IMR-90 (cell line): ENCODE data around the gene IRF4. TPM values are rescaled to one million over a fixed set of nuclear protein-coding genes. Genes with fewer than 3 reads are reported as not detected.

Experiments used
- ATAC-seq: fragments of 200-7000 bp; cut with Tn5 transposase; 2 replicates; pipeline ENCODE4 v1.9.1; 2020; ENCODE audit warnings: low read depth, mild to moderate bottlenecking, moderate library complexity
- BruUV-seq: library from RNA; stranded (reverse); fragments of 400-500 nt; replicated peaks from 2 replicates; lab custom pipeline; 2021; lab: Mats Ljungman, UMichigan
- CTCF ChIA-PET: fragments of 300-600 bp; formaldehyde crosslinking; extraction: SDS; loops from one replicate; lab custom pipeline; 2021; ENCODE audit warnings: antibody characterized with exemption; lab: Yijun Ruan, JAX
- POLR2A ChIA-PET: fragments of 300-600 bp; sonication (Branson Sonifier 250); formaldehyde crosslinking; loops from one replicate; lab custom pipeline; 2022; ENCODE audit warnings: antibody characterized with exemption; ENCODE audit not compliant: unreplicated experiment; lab: Charles Lee
- DNase-seq: peaks from one replicate; pipeline ENCODE4 v3.0.0; 2013
- H2AFZ ChIP-seq: replicated peaks from 2 replicates; pipeline ENCODE3; 2013; ENCODE audit warnings: low read length, mild to moderate bottlenecking; ENCODE audit not compliant: poor library complexity
- H2AK5ac ChIP-seq: 2 replicates; pipeline ENCODE4 v1.6.1; 2013; ENCODE audit warnings: low read depth, low read length, inconsistent platforms
- H2AK9ac ChIP-seq: replicated peaks from 2 replicates; pipeline ENCODE3; 2013; ENCODE audit warnings: mild to moderate bottlenecking, low read depth, low read length, moderate library complexity; ENCODE audit not compliant: poor library complexity
- H2BK120ac ChIP-seq: 2 replicates; pipeline ENCODE4 v1.6.1; 2013; ENCODE audit warnings: low read depth, low read length, inconsistent platforms
- H2BK15ac ChIP-seq: 3 replicates; pipeline ENCODE4 v1.6.1; 2013; ENCODE audit warnings: low read depth, low read length, inconsistent platforms
- H2BK20ac ChIP-seq: 2 replicates; pipeline ENCODE4 v1.6.1; 2013; ENCODE audit warnings: low read depth, mild to moderate bottlenecking, inconsistent platforms, low read length, moderate library complexity
- H2BK5ac ChIP-seq: 2 replicates; pipeline ENCODE4 v1.6.1; 2013; ENCODE audit warnings: mild to moderate bottlenecking, low read depth, low read length, inconsistent platforms; ENCODE audit not compliant: poor library complexity, severe bottlenecking
- H3K14ac ChIP-seq: replicated peaks from 2 replicates; pipeline ENCODE4 v1.6.1; 2013; ENCODE audit warnings: low read depth, low read length, inconsistent platforms
- H3K18ac ChIP-seq: 2 replicates; pipeline ENCODE4 v1.6.1; 2013; ENCODE audit warnings: low read depth, low read length, control low read depth
- H3K23ac ChIP-seq: 2 replicates; pipeline ENCODE4 v1.6.1; 2013; ENCODE audit warnings: low read depth, low read length, inconsistent platforms
- H3K27ac ChIP-seq: 2 replicates; pipeline ENCODE4 v1.5.1; 2013; ENCODE audit warnings: mild to moderate bottlenecking, control low read depth, low read length; ENCODE audit not compliant: insufficient read depth
- H3K27me3 ChIP-seq: 2 replicates; pipeline ENCODE4 v1.6.1; 2013; ENCODE audit warnings: low read length; ENCODE audit not compliant: control insufficient read depth, insufficient read depth
- H3K36me3 ChIP-seq: 2 replicates; pipeline ENCODE4 v1.6.1; 2013; ENCODE audit warnings: low read length, mixed read lengths; ENCODE audit not compliant: control insufficient read depth, insufficient read depth
- H3K4ac ChIP-seq: 2 replicates; pipeline ENCODE4 v1.6.1; 2013; ENCODE audit warnings: low read depth, low read length, inconsistent platforms
- H3K4me1 ChIP-seq: 2 replicates; pipeline ENCODE4 v1.6.1; 2013; ENCODE audit warnings: low read length, mixed read lengths; ENCODE audit not compliant: control insufficient read depth, insufficient read depth
- H3K4me2 ChIP-seq: 2 replicates; pipeline ENCODE4 v1.6.1; 2013; ENCODE audit warnings: low read depth, mild to moderate bottlenecking, control low read depth, low read length, moderate library complexity
- H3K4me3 ChIP-seq: 2 replicates; pipeline ENCODE4 v1.5.1; 2013; ENCODE audit warnings: low read depth, mild to moderate bottlenecking, control low read depth, low read length, moderate library complexity; ENCODE audit not compliant: insufficient read depth
- H3K56ac ChIP-seq: 2 replicates; pipeline ENCODE4 v1.6.1; 2013; ENCODE audit warnings: low read length, inconsistent platforms; ENCODE audit not compliant: insufficient read depth; ENCODE audit errors: extremely low read depth
- H3K79me1 ChIP-seq, 2 experiments: 2 replicates each; pipeline ENCODE4 v1.6.1; 2013; ENCODE audit warnings: low read length in 2 of 2, inconsistent platforms in 1 of 2, low read depth in 1 of 2
- H3K9ac ChIP-seq: 2 replicates; pipeline ENCODE4 v1.6.1; 2013; ENCODE audit warnings: low read depth, low read length, control low read depth
- H3K9me1 ChIP-seq: 2 replicates; pipeline ENCODE4 v1.6.1; 2013; ENCODE audit warnings: low read length, inconsistent platforms; ENCODE audit not compliant: insufficient read depth
- H3K9me3 ChIP-seq: 2 replicates; pipeline ENCODE4 v1.6.1; 2013; ENCODE audit warnings: low read length; ENCODE audit not compliant: control insufficient read depth, insufficient read depth
- H4K20me1 ChIP-seq: 2 replicates; pipeline ENCODE4 v1.6.1; 2013; ENCODE audit warnings: low read length, inconsistent platforms; ENCODE audit not compliant: insufficient read depth
- H4K5ac ChIP-seq: 2 replicates; pipeline ENCODE4 v1.6.1; 2013; ENCODE audit warnings: mild to moderate bottlenecking, low read depth, low read length, control low read depth
- H4K8ac ChIP-seq, 2 experiments: 2 replicates each; pipeline ENCODE4 v1.6.1; 2013; ENCODE audit warnings: low read depth in 2 of 2, low read length in 2 of 2, control low read depth in 1 of 2, inconsistent platforms in 1 of 2
- H4K91ac ChIP-seq: 2 replicates; pipeline ENCODE4 v1.6.1; 2013; ENCODE audit warnings: low read depth, low read length, inconsistent platforms; ENCODE audit not compliant: insufficient read depth
- BHLHE40 ChIP-seq: fragments of 150-350 bp; IDR thresholded peaks from 2 replicates; pipeline ENCODE4 v1.6.1; 2016; ENCODE audit warnings: mild to moderate bottlenecking, low read depth, low read length
- CEBPB ChIP-seq: IDR thresholded peaks from 2 replicates; pipeline ENCODE4 v1.6.1; 2012; ENCODE audit warnings: low read depth, low read length, improper control_type of control experiment
- CHD1 ChIP-seq: IDR thresholded peaks from 2 replicates; pipeline ENCODE4 v1.6.1; 2012; ENCODE audit warnings: low read depth, low read length, improper control_type of control experiment
- FOS ChIP-seq: fragments of 150-350 bp; IDR thresholded peaks from 2 replicates; pipeline ENCODE4 v1.6.1; 2016; ENCODE audit warnings: low read depth, low read length
- MAFK ChIP-seq: IDR thresholded peaks from 2 replicates; pipeline ENCODE4 v1.6.1; 2012; ENCODE audit warnings: low read depth, low read length, improper control_type of control experiment
- MXI1 ChIP-seq: IDR thresholded peaks from 2 replicates; pipeline ENCODE4 v1.6.1; 2012; ENCODE audit warnings: low read depth, mild to moderate bottlenecking, low read length, moderate library complexity, borderline replicate concordance
- RAD21 ChIP-seq: IDR thresholded peaks from 2 replicates; pipeline ENCODE4 v1.6.1; 2012; ENCODE audit warnings: low read length, improper control_type of control experiment
- RCOR1 ChIP-seq: IDR thresholded peaks from 2 replicates; pipeline ENCODE4 v1.6.1; 2012; ENCODE audit warnings: mild to moderate bottlenecking, low read length, improper control_type of control experiment; ENCODE audit not compliant: insufficient replicate concordance
- SMC3 ChIP-seq: fragments of 150-350 bp; IDR thresholded peaks from 2 replicates; pipeline ENCODE4 v1.6.1; 2016; ENCODE audit warnings: low read depth, mild to moderate bottlenecking, antibody characterized with exemption, low read length, moderate library complexity
- WGBS, 2 experiments: methylation state at CpG; one replicate each; pipeline versions ENCODE4 v1.1.5 to v1.1.7; 2013; ENCODE audit warnings: missing lambda C conversion rate in 2 of 2; ENCODE audit not compliant: insufficient read length in 1 of 2; ENCODE audit errors: extremely low coverage in 2 of 2; 5-methylcytosine and 5-hydroxymethylcytosine counted together
- dilution Hi-C: fragments of 300-500 bp; cut with HindIII; formaldehyde crosslinking; loops from one replicate; pipeline ENCODE4 v1.14.3; 2018; ENCODE audit warnings: low sequenced_read_pairs; ENCODE audit not compliant: unreplicated experiment
- in situ Hi-C: fragments of 300-500 bp; cut with MboI; formaldehyde crosslinking; loops from 3 replicates; pipeline ENCODE4 v1.14.3; 2019; ENCODE audit warnings: low sequenced_read_pairs, inconsistent platforms, mixed read lengths
- intact Hi-C: fragments of 100-400 bp; cut with micrococcal nuclease; formaldehyde crosslinking; loops from 2 replicates; pipeline ENCODE4 v1.10.0; 2022
- polyA plus RNA-seq, 3 experiments: library from polyadenylated mRNA; depleted of rRNA; stranded (reverse); fragments of >200 nt; gene quantifications; 2 replicates each; pipeline ENCODE4 v1.2.3, GENCODE V29; 2012; ENCODE audit warnings: low replicate concordance in 1 of 3
- total RNA-seq: library from RNA; depleted of rRNA; stranded (reverse); fragments of >200 nt; gene quantifications from 2 replicates; pipeline ENCODE4 v1.2.3, GENCODE V29; 2012
- TF ChIP-seq, protein P1 (sequence below): fragments of 150-350 bp; IDR thresholded peaks from 2 replicates; pipeline ENCODE4 v1.6.1; 2017; ENCODE audit warnings: mild to moderate bottlenecking, antibody characterized with exemption, low read length, low read depth
- TF ChIP-seq, protein P2 (sequence below): conservative IDR thresholded peaks from 2 replicates; pipeline ENCODE4 v1.5.1; 2012; ENCODE audit warnings: mild to moderate bottlenecking, low read depth, low read length, improper control_type of control experiment

IRF4 gene
- total and polyA plus RNA-seq, 2 of the 4 experiments (the other 2 are of a cell fraction) = not detected

DNA sequence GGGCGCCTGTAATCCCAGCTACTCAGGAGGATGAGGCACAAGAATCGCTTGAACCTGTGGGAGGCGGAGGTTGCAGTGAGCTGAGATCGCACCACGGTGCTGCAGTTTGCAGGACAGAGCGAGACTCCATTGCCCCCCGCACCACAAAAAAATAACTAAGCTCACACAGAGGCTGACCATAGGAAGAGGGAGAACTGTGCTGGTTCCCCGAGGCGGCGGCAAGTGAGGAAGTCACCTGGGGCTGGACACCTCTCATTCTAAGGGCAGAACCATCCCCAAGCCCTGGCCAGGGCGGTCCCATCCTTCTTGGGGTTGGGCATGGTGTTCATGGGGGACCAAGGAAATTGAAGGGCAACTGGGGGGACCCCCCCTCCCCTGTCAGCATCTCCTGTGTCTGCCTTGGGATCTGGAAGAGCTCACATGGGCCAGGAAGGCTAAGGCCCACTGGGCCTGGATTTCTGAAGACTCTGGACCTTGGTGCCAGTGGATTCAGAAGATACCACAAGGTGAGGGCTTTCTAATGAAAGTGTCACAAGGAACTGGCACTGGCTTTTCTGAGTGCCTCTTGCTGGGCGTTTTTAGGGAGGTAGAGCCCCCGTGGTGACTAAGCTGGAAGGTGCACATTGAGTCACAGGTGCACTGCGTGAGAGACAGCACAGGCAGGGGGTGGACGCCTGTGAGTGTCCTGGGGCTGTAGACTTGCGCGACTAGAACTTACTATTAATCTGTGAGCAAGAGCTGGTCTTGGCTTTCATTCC lies 11.5 kb downstream of the IRF4 start:
- H2AFZ ChIP-seq = no peak overlapping the region
- H2BK120ac ChIP-seq = no peak overlapping the region
- H4K20me1 ChIP-seq = no peaks in the 10 kb centered on the region
- no peak overlapping the region for H2BK20ac ChIP-seq
- no peak overlapping the region for H3K9ac ChIP-seq
- no peak overlapping the region for H3K18ac ChIP-seq
- ATAC-seq (no peak), DNase-seq (no peak)
- no peak overlapping the region for H3K27ac ChIP-seq
- H2AK5ac ChIP-seq = no peak overlapping the region
- H3K27me3 ChIP-seq = peaks cover 42% of the 10 kb centered on the region
- no peak overlapping the region for H2AK9ac ChIP-seq
- H4K5ac ChIP-seq = no peak overlapping the region
- no peaks in the 10 kb centered on the region for H3K79me1 ChIP-seq
- H3K56ac ChIP-seq = no peak overlapping the region
- BruUV-seq = no TSS peak
- POLR2A ChIA-PET = no interaction called here
- H3K4me1 ChIP-seq = no peaks in the 10 kb centered on the region
- dilution Hi-C loops = no loop called here
- H3K9me1 ChIP-seq = no peaks in the 10 kb centered on the region
- no peak overlapping the region for H3K14ac ChIP-seq
- 61% methylated on average over 3 of the region's 17 CpGs; no CpG with 5 or more reads in 1 of the 2 experiments for WGBS, 2 experiments
- CTCF ChIA-PET = no interaction called here
- H3K4ac ChIP-seq = no peak overlapping the region
- H3K4me3 ChIP-seq = no peak overlapping the region
- no peaks in the 10 kb centered on the region for H3K36me3 ChIP-seq
- H4K8ac ChIP-seq = no peak overlapping the region
- TF ChIP-seq MXI1 = no peak
- TF ChIP-seq, protein P1, sequence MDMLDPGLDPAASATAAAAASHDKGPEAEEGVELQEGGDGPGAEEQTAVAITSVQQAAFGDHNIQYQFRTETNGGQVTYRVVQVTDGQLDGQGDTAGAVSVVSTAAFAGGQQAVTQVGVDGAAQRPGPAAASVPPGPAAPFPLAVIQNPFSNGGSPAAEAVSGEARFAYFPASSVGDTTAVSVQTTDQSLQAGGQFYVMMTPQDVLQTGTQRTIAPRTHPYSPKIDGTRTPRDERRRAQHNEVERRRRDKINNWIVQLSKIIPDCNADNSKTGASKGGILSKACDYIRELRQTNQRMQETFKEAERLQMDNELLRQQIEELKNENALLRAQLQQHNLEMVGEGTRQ = no peak
- no peak for TF ChIP-seq RCOR1
- no peak for TF ChIP-seq CEBPB
- TF ChIP-seq, protein P2, sequence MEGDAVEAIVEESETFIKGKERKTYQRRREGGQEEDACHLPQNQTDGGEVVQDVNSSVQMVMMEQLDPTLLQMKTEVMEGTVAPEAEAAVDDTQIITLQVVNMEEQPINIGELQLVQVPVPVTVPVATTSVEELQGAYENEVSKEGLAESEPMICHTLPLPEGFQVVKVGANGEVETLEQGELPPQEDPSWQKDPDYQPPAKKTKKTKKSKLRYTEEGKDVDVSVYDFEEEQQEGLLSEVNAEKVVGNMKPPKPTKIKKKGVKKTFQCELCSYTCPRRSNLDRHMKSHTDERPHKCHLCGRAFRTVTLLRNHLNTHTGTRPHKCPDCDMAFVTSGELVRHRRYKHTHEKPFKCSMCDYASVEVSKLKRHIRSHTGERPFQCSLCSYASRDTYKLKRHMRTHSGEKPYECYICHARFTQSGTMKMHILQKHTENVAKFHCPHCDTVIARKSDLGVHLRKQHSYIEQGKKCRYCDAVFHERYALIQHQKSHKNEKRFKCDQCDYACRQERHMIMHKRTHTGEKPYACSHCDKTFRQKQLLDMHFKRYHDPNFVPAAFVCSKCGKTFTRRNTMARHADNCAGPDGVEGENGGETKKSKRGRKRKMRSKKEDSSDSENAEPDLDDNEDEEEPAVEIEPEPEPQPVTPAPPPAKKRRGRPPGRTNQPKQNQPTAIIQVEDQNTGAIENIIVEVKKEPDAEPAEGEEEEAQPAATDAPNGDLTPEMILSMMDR = no peak
- no peak for TF ChIP-seq FOS
- TF ChIP-seq RAD21 = no peak
- no peak for TF ChIP-seq CHD1
- no peak for TF ChIP-seq SMC3
- no peak for TF ChIP-seq MAFK
- TF ChIP-seq BHLHE40 = no peak
- intact Hi-C loops = no loop called here
- H4K91ac ChIP-seq = no peak overlapping the region
- peaks cover 3% of the 10 kb centered on the region; the same call in 1 of the 2 replicates for H3K9me3 ChIP-seq
- H3K4me2 ChIP-seq = no peak overlapping the region
- H2BK15ac ChIP-seq = no peak overlapping the region
- in situ Hi-C loops = no loop called here
- H3K23ac ChIP-seq = no peak overlapping the region
- H2BK5ac ChIP-seq = no peak overlapping the region
